ENCODE results near the gene SYDE1. TPM values are rescaled to one million over a fixed set of nuclear protein-coding genes. Genes with fewer than 3 reads are reported as not detected.

The SYDE1 gene
- total and polyA plus RNA-seq, 10 of the 15 experiments (the other 5 are each of a cell fraction or from before 2014, with no cell fraction given): not detected

- TF ChIP-seq E2F8 (IDR thresholded peaks at IDR 0.05; ENCODE audit: low read depth, partially characterized antibody): no peak
These were observed 15.1 kb upstream of the SYDE1 start (continued) for GRCh38 chr19:15091918-15092753.

DNA sequence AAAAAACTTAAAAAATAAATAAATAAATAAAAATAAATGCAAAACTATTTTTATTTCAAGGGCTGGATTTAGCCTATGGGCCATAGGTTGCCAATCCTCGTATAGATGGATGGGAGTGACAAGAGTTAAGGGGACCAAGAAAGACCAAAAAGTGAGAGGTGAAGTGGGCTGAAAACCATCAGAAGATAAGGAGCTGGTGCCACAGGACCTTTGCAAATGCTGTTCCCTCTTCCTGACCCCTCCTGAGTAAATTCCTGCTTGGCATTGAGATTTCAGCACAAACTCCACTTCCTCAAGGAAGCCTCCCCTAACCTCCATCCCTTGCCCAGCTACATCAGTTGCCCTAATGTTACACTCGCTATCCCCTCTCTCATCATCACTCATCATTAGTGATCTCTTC, 14.2 kb upstream of the SYDE1 start:
- RAD21 ChIA-PET (ENCODE audit: unreplicated experiment): interaction anchor here (0.7 to 2.6 kb wide), 4 partner anchors 8 to 463 kb away, joined by 3 to 7 read pairs (median 4); no protein-coding TSS in a partner anchor
- Histone ChIP-seq H2AFZ (ENCODE audit: control insufficient read depth, low read depth, low read length) (no peak overlapping the region), H3K27ac (ENCODE audit: control insufficient read depth, insufficient read depth) (no peak overlapping the region), H3K9me3 (replicated peaks; ENCODE audit: control insufficient read depth, insufficient read depth, low read length) (no peaks in the 10 kb centered on the region), H3K4me3 (no peak overlapping the region), H3K4me2 (ENCODE audit: control insufficient read depth, insufficient read depth) (no peak overlapping the region), H3K79me2 (ENCODE audit: control insufficient read depth, insufficient read depth, low read length) (no peaks in the 10 kb centered on the region), H3K36me3 (ENCODE audit: control insufficient read depth in 2 of 2, insufficient read depth in 2 of 2, low read length in 1 of 2) (no peaks in the 10 kb centered on the region), H4K20me1 (ENCODE audit: control insufficient read depth, insufficient read depth) (no peaks in the 10 kb centered on the region), H3K27me3 (replicated peaks in 1 of 2; ENCODE audit: control insufficient read depth in 2 of 2, insufficient read depth in 2 of 2, low read length in 1 of 2) (no peaks in the 10 kb centered on the region), H3K9ac (ENCODE audit: control insufficient read depth, insufficient read depth, low read length) (no peak overlapping the region), H3K4me1 (ENCODE audit: control insufficient read depth, insufficient read depth, low read length) (no peaks in the 10 kb centered on the region)
- CTCF ChIA-PET: interaction anchor here (1.1 to 3.1 kb wide), 15 partner anchors 8 to 519 kb away, joined by 3 to 40 read pairs (median 7); partner anchors contain the start of gene OR1I1
- WGBS (ENCODE audit: insufficient coverage, insufficient replicate concordance, low lambda C conversion rate, missing lambda C conversion rate): 40% methylated on average over 2 of the region's 2 CpGs
- ATAC-seq (no peak), DNase-seq (ENCODE audit: low read depth, low spot score) (no peak), FAIRE-seq (no peak)
- SMC1A ChIA-PET (ENCODE audit: uncharacterized antibody, unreplicated experiment): interaction anchor here (0.5 to 1.1 kb wide), 4 partner anchors 13 to 1748 kb away, joined by 3 to 5 read pairs (median 3); no protein-coding TSS in a partner anchor
- intact Hi-C loops (cut with micrococcal nuclease; ENCODE audit: unreplicated experiment) (loop anchor here (5.0 kb wide), 1 partner anchor 464 kb away; no protein-coding TSS in a partner anchor), in situ Hi-C loops (cut with MboI) (no loop called here)
- no TSS peak for BruUV-seq (replicated peaks)
- POLR2A ChIA-PET: no interaction called here
- peak; percentile 66 for TF ChIP-seq BCL3 (IDR thresholded peaks at IDR 0.05; ENCODE audit: borderline replicate concordance, insufficient read depth, low read depth, low read length, poor library complexity, severe bottlenecking)
- TF ChIP-seq NR2C2 (IDR thresholded peaks at IDR 0.05; ENCODE audit: borderline replicate concordance, control insufficient read depth, insufficient read length, low read depth): no peak
